ENCODE results near the gene TGFBR3L.
A peak's percentile ranks its signal among the peaks of the same experiment; 100 is the strongest.

Gene TGFBR3L

GRCh38 chr19:7914598-7915045 lies at the start of gene TGFBR3L:
Gene TGFBR3L, plus strand, starts transcription at chr19:7914830.
- no peak for DNase-seq

GRCh38 chr19:7865262-7865911 lies 49.2 kb upstream of the TGFBR3L start:
- DNase-seq = no peak

- peak in 1 of 3 experiments; percentile 9 for DNase-seq
Observed at GRCh38 chr19:7866399-7867091, 48.1 kb upstream of the TGFBR3L start.

- no peak for DNase-seq
Observed at GRCh38 chr19:7867092-7867844, 47.4 kb upstream of the TGFBR3L start.

- no peak for DNase-seq
Observed at GRCh38 chr19:7868326-7868670, 46.3 kb upstream of the TGFBR3L start.

- peak in 1 of 3 experiments; percentile 70 for DNase-seq
Observed at GRCh38 chr19:7868671-7869452, 45.8 kb upstream of the TGFBR3L start.

- peak in 1 of 3 experiments; percentile 53 for DNase-seq
Observed at GRCh38 chr19:7869453-7869909, 45.1 kb upstream of the TGFBR3L start.

- peak in 2 of 3 experiments; percentile 11 to 55 for DNase-seq
Observed at GRCh38 chr19:7869910-7870511, 44.6 kb upstream of the TGFBR3L start.

- peak; percentile 18 to 58 (median 39) for DNase-seq
Observed at GRCh38 chr19:7870571-7871436, 43.8 kb upstream of the TGFBR3L start.

- peak; percentile 57 to 86 (median 79) for DNase-seq
Observed at GRCh38 chr19:7871437-7872305, 43.0 kb upstream of the TGFBR3L start.

GRCh38 chr19:7872306-7873204 lies 42.1 kb upstream of the TGFBR3L start:
- no peak for DNase-seq

- no peak for DNase-seq
Observed at GRCh38 chr19:7873304-7874075, 41.1 kb upstream of the TGFBR3L start.

- peak; percentile 72 to 98 (median 96) for DNase-seq
Observed at GRCh38 chr19:7874076-7874896, 40.3 kb upstream of the TGFBR3L start, which contains the start of gene PRR36. Gene PRR36, minus strand, starts transcription at chr19:7874390. Its CDS starts 701 bp downstream, at chr19:7873689.

GRCh38 chr19:7874897-7875273 lies 39.7 kb upstream of the TGFBR3L start:
- no peak for DNase-seq

- peak in 1 of 3 experiments; percentile 35 for DNase-seq
Observed at GRCh38 chr19:7877249-7877836, 37.3 kb upstream of the TGFBR3L start.

GRCh38 chr19:7879111-7879807 lies 35.4 kb upstream of the TGFBR3L start:
- no peak for DNase-seq
